Activated CD4-positive, alpha-beta T cell treated with anti-CD3 and anti-CD28 coated beads, Interleukin-2, amount 10 ng/mL, durations not matched to agents 7 days and 5 days (primary cell): ENCODE data around the gene FLNA. TPM values are rescaled to one million over a fixed set of nuclear protein-coding genes. Genes with fewer than 3 reads are reported as not detected.
A peak's percentile ranks its signal among the peaks of the same experiment; 100 is the strongest.

Experiments used
- CTCF ChIA-PET: fragments of 350-600 bp; sonication (Branson Sonifier 250); formaldehyde crosslinking; loops from one replicate; lab custom pipeline; 2021; ENCODE audit warnings: antibody characterized with exemption; lab: Charles Lee
- POLR2A ChIA-PET: fragments of 350-600 bp; sonication (Branson Sonifier 250); formaldehyde crosslinking; loops from one replicate; lab custom pipeline; 2021; ENCODE audit warnings: antibody characterized with exemption; lab: Charles Lee
- DNase-seq: peaks from one replicate; pipeline ENCODE4 v3.0.0-alpha.2; 2020
- H3K27ac Mint-ChIP-seq: one replicate; pipeline ENCODE4 v1.8.0; 2021; ENCODE audit warnings: mild to moderate bottlenecking, moderate library complexity, mixed read lengths
- H3K27me3 Mint-ChIP-seq: one replicate; pipeline ENCODE4 v1.8.0; 2021; ENCODE audit warnings: mixed read lengths
- H3K36me3 Mint-ChIP-seq: one replicate; pipeline ENCODE4 v1.8.0; 2021; ENCODE audit warnings: low read depth, mixed read lengths
- H3K4me1 Mint-ChIP-seq: one replicate; pipeline ENCODE4 v1.8.0; 2021; ENCODE audit warnings: mixed read lengths
- H3K4me3 Mint-ChIP-seq: one replicate; pipeline ENCODE4 v1.8.0; 2021; ENCODE audit warnings: mild to moderate bottlenecking, moderate library complexity, mixed read lengths
- H3K9me3 Mint-ChIP-seq: one replicate; pipeline ENCODE4 v1.8.0; 2021; ENCODE audit warnings: mixed read lengths
- total RNA-seq, 2 experiments: library from RNA; stranded (reverse); gene quantifications; one replicate each; pipeline ENCODE4 v1.2.3, GENCODE V29; 2021

The FLNA gene
- total RNA-seq, 2 experiments from 2014 or later = 1,440 to 1,524 TPM

DNA sequence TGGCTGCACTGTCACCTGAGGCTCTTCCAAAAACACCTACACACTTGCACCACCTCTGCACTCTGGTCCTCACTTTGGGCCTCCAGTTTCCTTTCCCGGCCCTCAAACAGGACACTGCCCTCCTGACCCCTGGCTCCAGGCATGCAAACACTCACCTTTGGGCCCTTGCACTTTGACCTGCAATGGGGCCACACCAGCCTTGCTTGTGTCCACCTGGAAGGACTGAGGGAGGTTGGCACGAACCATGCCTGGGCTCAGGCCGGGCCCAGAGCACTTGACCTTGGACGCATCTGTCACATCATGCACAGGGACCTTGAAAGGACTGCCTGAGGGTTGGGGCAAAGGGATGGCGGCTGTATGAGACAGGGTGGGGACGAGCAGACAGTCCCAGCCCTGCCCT lies 15.6 kb downstream of the FLNA start:
- POLR2A ChIA-PET = no interaction called here
- CTCF ChIA-PET = no interaction called here
- no peak for DNase-seq
- Mint-ChIP-seq H3K4me3 (no peak overlapping the region), H3K27me3 (no peaks in the 10 kb centered on the region), H3K4me1 (peaks cover 27% of the 10 kb centered on the region), H3K36me3 (peaks cover 18% of the 10 kb centered on the region), H3K27ac (no peak overlapping the region), H3K9me3 (no peaks in the 10 kb centered on the region)

DNA sequence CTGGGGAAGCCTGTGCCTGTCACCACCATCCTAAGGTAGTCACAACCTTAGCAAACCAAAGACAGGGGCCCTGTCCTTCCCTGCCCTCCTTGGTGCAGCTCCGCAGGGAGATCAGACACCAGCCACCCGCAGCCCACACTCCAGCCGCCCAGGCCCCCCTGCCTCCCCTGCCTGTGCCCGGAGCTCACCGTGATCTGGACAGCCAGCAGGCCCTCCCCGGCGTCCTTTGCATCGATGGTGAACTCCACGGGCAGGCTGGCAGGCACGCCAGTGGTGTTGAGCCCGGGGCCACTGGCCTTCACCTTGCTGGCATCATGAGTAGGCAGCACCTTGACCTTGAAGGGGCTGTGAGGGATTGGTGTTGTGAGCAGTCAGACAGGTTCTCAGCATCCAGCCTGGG lies 16.4 kb downstream of the FLNA start:
- peaks cover 35% of the 10 kb centered on the region for H3K4me1 Mint-ChIP-seq
- peaks cover 18% of the 10 kb centered on the region for H3K36me3 Mint-ChIP-seq
- H3K9me3 Mint-ChIP-seq = no peaks in the 10 kb centered on the region
- H3K27ac Mint-ChIP-seq = no peak overlapping the region
- POLR2A ChIA-PET = no interaction called here
- H3K27me3 Mint-ChIP-seq = no peaks in the 10 kb centered on the region
- CTCF ChIA-PET = interaction anchor here (0.9 kb wide), 1 partner anchor 15 kb away, joined by 4 read pairs; no protein-coding TSS in a partner anchor
- no peak overlapping the region for H3K4me3 Mint-ChIP-seq
- no peak for DNase-seq

DNA sequence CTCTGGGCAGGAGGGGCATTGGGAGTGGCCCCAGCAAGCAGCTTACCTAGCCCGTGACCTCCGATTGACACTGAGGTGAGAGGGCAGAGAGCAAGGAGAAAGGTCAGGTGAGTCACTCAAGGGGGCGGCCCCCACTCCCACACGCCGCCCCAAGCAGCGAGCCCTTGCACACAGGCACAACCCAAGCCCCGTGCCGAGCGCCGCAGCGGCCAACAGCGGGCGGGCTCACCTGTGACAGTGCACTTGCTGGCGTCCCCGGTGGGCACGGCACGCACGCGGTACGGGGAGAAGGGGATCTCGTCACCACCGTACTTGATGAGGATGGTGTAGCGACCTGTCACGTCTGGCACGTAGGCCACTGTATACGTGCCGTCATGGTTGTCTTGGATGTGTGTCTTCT lies 17.2 kb downstream of the FLNA start:
- no peak for DNase-seq
- ChIA-PET CTCF (no interaction called here), POLR2A (no interaction called here)
- Mint-ChIP-seq H3K27ac (no peak overlapping the region), H3K4me3 (no peak overlapping the region), H3K9me3 (no peaks in the 10 kb centered on the region), H3K4me1 (peaks cover 38% of the 10 kb centered on the region), H3K27me3 (no peaks in the 10 kb centered on the region), H3K36me3 (peaks cover 15% of the 10 kb centered on the region)

DNA sequence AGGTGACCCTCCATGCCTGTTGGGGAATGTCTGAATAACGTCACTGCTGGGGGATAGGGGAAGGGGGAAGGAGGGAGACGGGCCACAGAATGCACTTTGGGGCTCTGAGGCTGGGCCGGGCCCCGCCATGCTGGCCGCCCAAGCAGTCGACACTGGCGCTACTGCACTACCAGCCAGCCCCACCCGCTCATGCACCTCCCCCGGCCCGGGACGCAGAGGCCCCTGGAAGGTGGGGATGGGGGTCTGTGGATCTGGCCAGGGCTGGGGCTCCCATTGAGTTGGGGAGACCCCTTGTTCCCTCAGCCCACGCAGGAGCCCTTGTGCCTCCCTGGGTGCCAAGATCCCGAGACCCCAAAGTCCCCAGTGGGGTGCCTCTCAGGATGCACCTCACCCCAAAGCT lies 17.8 kb downstream of the FLNA start:
- CTCF ChIA-PET = no interaction called here

DNA sequence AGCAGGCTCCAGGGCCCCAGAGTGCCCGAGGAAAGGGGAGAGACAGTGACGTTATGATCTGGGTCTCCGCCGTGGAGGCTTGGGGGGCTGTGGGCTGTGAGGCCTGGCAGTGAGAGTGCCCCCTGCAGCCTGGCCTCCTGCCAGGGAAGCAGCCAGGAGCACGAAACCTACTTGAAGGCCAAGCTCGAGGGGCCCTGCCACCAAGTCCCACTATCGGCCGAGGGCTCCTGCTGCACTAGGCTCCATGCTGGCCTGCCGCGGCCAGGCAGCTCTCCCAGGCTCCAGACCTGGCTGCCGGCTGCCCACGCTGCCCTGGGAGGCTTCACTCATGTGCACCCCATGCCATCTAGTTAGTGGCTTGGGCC lies 18.7 kb downstream of the FLNA start:
- Mint-ChIP-seq H3K27ac (no peak overlapping the region), H3K9me3 (no peaks in the 10 kb centered on the region), H3K4me1 (peaks cover 49% of the 10 kb centered on the region), H3K36me3 (peaks cover 20% of the 10 kb centered on the region), H3K4me3 (no peak overlapping the region), H3K27me3 (no peaks in the 10 kb centered on the region)
- ChIA-PET POLR2A (no interaction called here), CTCF (no interaction called here)
- DNase-seq = no peak

More for the DNA sequence above, 17.8 kb downstream of the FLNA start:
- POLR2A ChIA-PET = no interaction called here
- Mint-ChIP-seq H3K4me3 (no peak overlapping the region), H3K36me3 (peaks cover 18% of the 10 kb centered on the region), H3K4me1 (peaks cover 45% of the 10 kb centered on the region), H3K27ac (no peak overlapping the region), H3K9me3 (no peaks in the 10 kb centered on the region), H3K27me3 (no peaks in the 10 kb centered on the region)
- no peak for DNase-seq

DNA sequence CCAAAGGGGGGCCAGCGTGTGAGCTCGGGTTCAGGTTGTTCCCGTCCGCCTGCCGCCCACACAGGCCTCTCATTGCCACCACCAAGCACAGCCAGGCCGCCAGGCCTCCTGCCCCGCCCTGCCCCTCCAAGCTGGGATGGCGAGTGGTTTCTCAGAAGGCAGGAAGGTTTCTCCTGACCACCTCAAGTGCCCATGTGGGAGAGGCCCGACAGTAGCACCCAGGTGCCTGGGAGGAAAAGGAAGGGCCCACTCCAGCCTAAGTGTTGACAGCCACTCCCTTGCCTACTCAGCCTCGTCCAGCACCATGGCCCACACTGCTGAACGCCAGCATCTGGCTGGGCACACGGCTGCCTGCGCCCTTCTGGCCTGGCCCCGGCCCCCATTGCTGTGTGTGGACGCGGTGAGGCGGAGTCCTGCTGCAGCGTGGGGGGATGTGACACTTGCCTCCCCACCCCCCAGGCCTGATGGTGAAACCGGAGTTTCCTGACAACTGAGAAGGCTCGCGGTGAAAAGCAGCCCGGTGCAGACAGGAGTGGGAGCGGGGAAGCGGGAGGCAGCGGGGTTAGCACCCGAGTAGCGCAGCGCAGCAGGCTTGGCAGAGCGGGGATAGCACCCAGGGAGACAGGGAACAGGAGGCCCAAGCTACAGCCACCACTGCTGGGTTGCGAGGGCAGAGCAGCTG lies 19.2 kb downstream of the FLNA start:
- ChIA-PET CTCF (interaction anchor here (1.4 kb wide), 1 partner anchor 10 kb away, joined by 3 read pairs; no protein-coding TSS in a partner anchor), POLR2A (no interaction called here)
- no peak for DNase-seq
- Mint-ChIP-seq H3K9me3 (no peaks in the 10 kb centered on the region), H3K27ac (no peak overlapping the region), H3K36me3 (peaks cover 20% of the 10 kb centered on the region), H3K27me3 (no peaks in the 10 kb centered on the region), H3K4me1 (peaks cover 52% of the 10 kb centered on the region), H3K4me3 (no peak overlapping the region)

DNA sequence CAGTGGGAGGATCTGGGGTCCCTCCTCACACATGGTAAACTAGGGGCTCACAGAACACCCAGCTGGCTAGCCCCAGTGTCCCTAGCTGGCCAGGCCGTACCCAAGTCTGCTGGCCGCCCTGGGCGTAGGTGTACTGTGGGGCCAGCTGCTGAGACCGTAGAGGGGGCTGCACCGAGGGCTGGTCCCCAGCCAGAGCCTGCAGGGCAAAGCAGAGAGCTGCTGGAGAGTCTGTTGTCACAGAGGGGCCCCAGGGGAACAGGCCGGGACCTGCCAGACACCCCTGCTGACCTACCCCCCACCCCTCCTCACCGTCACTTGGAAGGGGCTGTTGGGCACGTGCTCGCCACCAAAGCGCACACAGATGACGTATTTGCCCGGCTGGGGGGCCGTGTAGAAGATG lies 19.9 kb downstream of the FLNA start:
- ChIA-PET CTCF (interaction anchor here (1.4 kb wide), 1 partner anchor 11 kb away, joined by 3 read pairs; no protein-coding TSS in a partner anchor), POLR2A (no interaction called here)
- Mint-ChIP-seq H3K27me3 (no peaks in the 10 kb centered on the region), H3K27ac (no peak overlapping the region), H3K9me3 (no peaks in the 10 kb centered on the region), H3K36me3 (peaks cover 20% of the 10 kb centered on the region), H3K4me3 (no peak overlapping the region), H3K4me1 (peaks cover 54% of the 10 kb centered on the region)
- no peak for DNase-seq

DNA sequence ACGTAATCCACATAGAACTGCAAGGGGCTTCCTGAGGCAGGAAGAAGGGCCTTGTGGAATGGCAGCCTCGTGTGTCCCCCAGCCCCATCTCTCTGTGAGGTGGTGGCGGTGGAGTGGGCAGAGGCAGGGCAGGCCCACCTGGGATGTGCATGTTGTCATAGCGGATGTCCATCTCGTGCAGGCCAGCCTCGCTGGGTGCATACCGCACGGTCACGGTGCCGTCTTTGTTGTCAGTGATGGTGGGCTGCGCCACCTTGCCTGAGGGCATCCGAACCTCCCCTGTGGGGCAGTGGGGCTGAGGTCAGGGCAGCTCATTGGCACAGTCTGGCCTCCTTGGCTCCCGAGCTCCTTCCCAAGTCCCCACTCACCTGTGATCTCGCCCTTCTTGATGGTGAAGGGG lies 20.4 kb downstream of the FLNA start:
- Mint-ChIP-seq H3K4me1 (peaks cover 56% of the 10 kb centered on the region), H3K4me3 (no peak overlapping the region)
- CTCF ChIA-PET = interaction anchor here (1.4 kb wide), 1 partner anchor 11 kb away, joined by 3 read pairs; no protein-coding TSS in a partner anchor

DNA sequence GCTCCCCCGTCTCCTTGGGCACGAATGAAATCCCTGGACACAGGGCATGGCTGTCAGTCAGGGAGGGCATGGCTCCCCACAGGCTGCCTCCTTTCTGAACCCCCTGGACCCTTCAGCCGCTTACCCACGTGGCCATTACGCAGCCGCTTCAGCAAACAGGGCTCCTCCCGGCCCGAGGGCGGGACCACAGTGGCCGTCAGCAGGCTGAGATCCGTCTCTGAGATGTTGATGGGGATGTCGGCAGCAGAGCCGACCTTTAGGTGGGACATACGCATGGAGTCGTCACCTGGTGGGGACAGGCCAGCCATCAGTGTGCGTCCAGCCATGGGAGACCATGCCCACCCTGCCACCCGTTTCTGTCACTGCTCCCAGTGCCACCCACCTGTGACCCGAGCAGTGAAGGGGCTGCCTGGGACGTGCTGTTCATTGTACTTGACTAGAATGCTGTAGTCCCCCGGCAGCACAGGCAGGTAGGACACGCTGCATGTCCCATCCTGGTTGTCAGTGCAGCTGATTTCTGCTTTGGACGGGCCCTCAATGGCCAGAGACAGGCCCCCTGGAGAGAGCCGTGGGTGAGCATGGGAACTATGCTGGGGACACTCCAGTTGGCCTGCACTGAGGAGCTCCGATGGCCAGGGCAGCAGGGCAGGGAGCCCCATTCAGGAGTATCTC lies 21.1 kb downstream of the FLNA start:
- DNase-seq = no peak
- H3K36me3 Mint-ChIP-seq = peaks cover 17% of the 10 kb centered on the region
- no peak overlapping the region for H3K4me3 Mint-ChIP-seq
- POLR2A ChIA-PET = no interaction called here
- CTCF ChIA-PET = no interaction called here
- no peaks in the 10 kb centered on the region for H3K27me3 Mint-ChIP-seq
- H3K9me3 Mint-ChIP-seq = no peaks in the 10 kb centered on the region
- H3K27ac Mint-ChIP-seq = peak overlapping the region; percentile 25
- H3K4me1 Mint-ChIP-seq = peaks cover 55% of the 10 kb centered on the region

More for the DNA sequence above, 20.4 kb downstream of the FLNA start:
- DNase-seq = no peak
- H3K36me3 Mint-ChIP-seq = peaks cover 20% of the 10 kb centered on the region
- no peaks in the 10 kb centered on the region for H3K9me3 Mint-ChIP-seq
- H3K27ac Mint-ChIP-seq = peak overlapping the region; percentile 50
- POLR2A ChIA-PET = no interaction called here
- H3K27me3 Mint-ChIP-seq = no peaks in the 10 kb centered on the region

DNA sequence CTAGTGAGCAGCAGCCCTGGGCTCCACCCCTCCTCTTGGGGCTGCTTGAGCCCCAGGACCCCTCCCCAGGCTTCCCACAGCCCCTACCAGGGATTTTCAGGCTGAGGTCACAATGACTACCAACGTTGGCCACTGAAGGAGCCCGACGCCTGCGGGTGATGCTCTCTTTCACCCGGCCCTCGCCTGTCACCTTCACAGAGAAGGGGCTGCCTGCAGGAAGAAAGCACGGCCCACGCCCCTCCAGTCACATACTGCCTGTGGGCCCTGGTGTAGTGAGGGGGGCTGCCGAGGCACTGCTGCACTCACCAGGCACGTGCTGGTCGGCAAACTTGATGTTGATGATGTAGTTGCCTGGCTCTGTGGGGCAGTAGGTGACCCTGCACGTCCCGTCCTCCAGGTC lies 22.0 kb downstream of the FLNA start:
- no peak overlapping the region for H3K4me3 Mint-ChIP-seq
- H3K36me3 Mint-ChIP-seq = peaks cover 17% of the 10 kb centered on the region
- no peaks in the 10 kb centered on the region for H3K27me3 Mint-ChIP-seq
- ChIA-PET CTCF (no interaction called here), POLR2A (no interaction called here)
- no peak for DNase-seq
- H3K9me3 Mint-ChIP-seq = no peaks in the 10 kb centered on the region
- H3K4me1 Mint-ChIP-seq = peaks cover 59% of the 10 kb centered on the region
- H3K27ac Mint-ChIP-seq = no peak overlapping the region

DNA sequence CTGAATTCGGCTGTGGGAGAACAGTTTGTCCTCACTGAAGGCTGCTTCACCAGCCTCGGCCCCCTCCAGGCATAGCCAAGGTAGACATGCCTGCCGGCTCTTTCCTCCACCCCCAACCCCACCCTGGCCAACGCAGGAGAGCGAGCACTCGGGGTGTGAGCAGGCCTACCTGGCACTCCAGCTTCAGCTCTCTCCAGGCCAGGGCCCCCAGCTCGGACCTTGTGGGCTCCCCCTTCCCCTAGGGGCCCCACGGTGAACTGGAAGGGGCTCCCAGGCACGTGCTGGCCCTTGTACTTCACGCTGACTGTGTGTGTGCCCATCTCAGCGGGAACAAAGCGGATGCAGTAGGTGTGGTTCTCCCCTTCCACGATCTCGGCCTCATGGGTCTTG lies 22.4 kb downstream of the FLNA start:
- Mint-ChIP-seq H3K36me3 (peaks cover 20% of the 10 kb centered on the region), H3K4me1 (peaks cover 60% of the 10 kb centered on the region), H3K27me3 (no peaks in the 10 kb centered on the region), H3K4me3 (no peak overlapping the region), H3K9me3 (no peaks in the 10 kb centered on the region), H3K27ac (peak overlapping the region; percentile 69)
- POLR2A ChIA-PET = no interaction called here
- DNase-seq = no peak
- CTCF ChIA-PET = no interaction called here

DNA sequence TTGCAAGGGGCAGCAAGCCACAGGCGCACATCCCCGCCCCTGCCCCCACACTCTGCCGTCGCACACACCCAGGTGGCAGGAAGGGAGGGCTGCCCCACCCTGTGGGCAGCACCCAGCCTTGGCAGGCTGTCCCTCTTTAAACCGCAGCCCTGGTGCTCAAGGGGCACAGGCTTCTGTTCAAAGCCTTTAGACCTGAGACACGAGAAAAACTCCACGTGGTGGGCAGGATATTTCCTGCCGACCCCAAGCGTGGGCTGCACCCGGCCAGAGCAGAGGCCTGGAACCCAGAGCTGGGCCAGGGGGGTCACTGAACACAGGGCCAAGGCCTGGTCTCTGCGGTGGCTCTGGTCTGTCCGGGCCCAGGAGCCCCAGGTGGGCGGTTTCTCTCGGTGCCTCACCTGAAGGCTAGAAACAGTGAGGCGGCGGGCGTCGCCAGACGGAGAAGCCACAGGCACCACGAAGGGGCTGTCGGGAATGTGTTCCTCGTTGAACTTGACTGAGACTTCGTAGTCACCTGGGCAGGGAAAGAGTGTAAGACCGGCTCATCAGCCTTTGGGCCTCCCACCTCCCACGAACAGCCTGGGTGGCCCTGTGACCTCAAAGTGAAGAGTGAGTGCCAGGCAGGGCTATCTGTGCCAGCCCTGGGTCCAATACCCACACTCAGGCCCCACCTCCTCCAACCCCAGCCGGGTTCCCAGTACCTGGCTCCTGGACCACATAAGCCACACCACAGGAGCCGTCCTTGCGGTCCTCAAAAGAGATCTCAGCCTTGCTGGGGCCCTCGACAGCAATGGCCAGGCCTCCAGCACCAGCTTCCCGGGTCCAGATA lies 23.0 kb downstream of the FLNA start:
- Mint-ChIP-seq H3K36me3 (peaks cover 20% of the 10 kb centered on the region), H3K27ac (peak overlapping the region; percentile 69), H3K9me3 (no peaks in the 10 kb centered on the region), H3K4me1 (peaks cover 59% of the 10 kb centered on the region), H3K27me3 (no peaks in the 10 kb centered on the region), H3K4me3 (peak overlapping the region; percentile 32)
- DNase-seq = peak; percentile 35
- ChIA-PET POLR2A (no interaction called here), CTCF (no interaction called here)
